ENCODE data around the gene BCL2L11. TPM values are rescaled to one million over a fixed set of nuclear protein-coding genes. Genes with fewer than 3 reads are reported as not detected.
"Not testable (repeated sequence)": the region's sequence is repeated elsewhere in the genome, so short reads cannot be mapped to it uniquely, and the experiment has no call there.

The BCL2L11 gene
- total RNA-seq = 205 and 221 TPM in 2 replicates

GRCh38 chr2:111120253-111121027 is at the start of gene BCL2L11:
Gene BCL2L11, plus strand, starts transcription at chr2:111120914. Its CDS starts 2,832 bp downstream, at chr2:111123746.
- intact Hi-C loops (cut with micrococcal nuclease) = loop anchor here (1.0 to 5.0 kb wide), 8 partner anchors 20 to 934 kb away; partner anchors contain the start of genes ANAPC1, BUB1 and TMEM87B
- H3K4me3 Mint-ChIP-seq = peak within 1 kb of the TSS; percentile 97
- peak; percentile 74 for ATAC-seq (ENCODE audit: low read depth)

GRCh38 chr2:111071600-111072171 is 49.0 kb upstream of the BCL2L11 start:
- Mint-ChIP-seq H3K27me3 (no peaks in the 10 kb centered on the region), H3K9me3 (peaks cover 15% of the 10 kb centered on the region), H3K4me1 (peaks cover 16% of the 10 kb centered on the region), H3K4me3 (peak overlapping the region; percentile 7), H3K27ac (peak overlapping the region; percentile 63), H3K36me3 (ENCODE audit: low read depth) (no peaks in the 10 kb centered on the region)
- ChIA-PET CTCF (no interaction called here), POLR2A (interaction anchor here (0.8 to 1.8 kb wide), 2 partner anchors 14 to 49 kb away, joined by 7 to 9 read pairs; partner anchors contain the start of gene BCL2L11)
- DNase-seq (no peak), ATAC-seq (ENCODE audit: low read depth) (peak; percentile 85)
- intact Hi-C loops (cut with micrococcal nuclease) = loop anchor here (1.0 kb wide), 1 partner anchor 13 kb away; no protein-coding TSS in a partner anchor
- TF ChIP-seq CTCF (IDR thresholded peaks at IDR 0.05) = no peak

More at GRCh38 chr2:111120253-111121027, at the start of gene BCL2L11:
- Mint-ChIP-seq H3K27me3 (peaks cover 5% of the 10 kb centered on the region), H3K4me1 (peaks cover 50% of the 10 kb centered on the region), H3K9me3 (no peaks in the 10 kb centered on the region), H3K27ac (peak within 1 kb of the TSS; percentile 89), H3K36me3 (ENCODE audit: low read depth) (peaks cover 40% of the 10 kb centered on the region)
- TF ChIP-seq CTCF (IDR thresholded peaks at IDR 0.05) = no peak
- POLR2A ChIA-PET = interaction anchor here (0.5 to 3.6 kb wide), 37 partner anchors 11 to 583 kb away, joined by 3 to 136 read pairs (median 4); no protein-coding TSS in a partner anchor
- CTCF ChIA-PET = interaction anchor here (0.7 to 2.1 kb wide), 6 partner anchors 10 to 581 kb away, joined by 3 to 10 read pairs (median 4); no protein-coding TSS in a partner anchor
- DNase-seq = peak; percentile 98

GRCh38 chr2:111072220-111072871 is 48.4 kb upstream of the BCL2L11 start:
- Mint-ChIP-seq H3K4me3 (no peak overlapping the region), H3K36me3 (ENCODE audit: low read depth) (no peaks in the 10 kb centered on the region), H3K9me3 (peaks cover 15% of the 10 kb centered on the region), H3K27ac (no peak overlapping the region), H3K4me1 (peaks cover 16% of the 10 kb centered on the region), H3K27me3 (no peaks in the 10 kb centered on the region)
- ChIA-PET CTCF (no interaction called here), POLR2A (interaction anchor here (1.8 kb wide), 1 partner anchor 14 kb away, joined by 9 read pairs; no protein-coding TSS in a partner anchor)
- intact Hi-C loops (cut with micrococcal nuclease) = no loop called here
- TF ChIP-seq CTCF (IDR thresholded peaks at IDR 0.05) = no peak
- ATAC-seq (ENCODE audit: low read depth) (no peak), DNase-seq (no peak)

- H3K4me3 Mint-ChIP-seq; DNase-seq; CTCF ChIA-PET; ATAC-seq (ENCODE audit: low read depth); H3K36me3 Mint-ChIP-seq (ENCODE audit: low read depth); intact Hi-C loops (cut with micrococcal nuclease); POLR2A ChIA-PET; H3K4me1 Mint-ChIP-seq; H3K27ac Mint-ChIP-seq; H3K9me3 Mint-ChIP-seq: not testable (repeated sequence)
- H3K27me3 Mint-ChIP-seq = peaks cover 34% of the 10 kb centered on the region
Observed at GRCh38 chr2:111082659-111083058, 38.1 kb upstream of the BCL2L11 start.

GRCh38 chr2:111091811-111092211 is 28.9 kb upstream of the BCL2L11 start:
- no peak for ATAC-seq (ENCODE audit: low read depth)

More at GRCh38 chr2:111091811-111092211, 28.9 kb upstream of the BCL2L11 start:
- ChIA-PET POLR2A (no interaction called here), CTCF (no interaction called here)
- Mint-ChIP-seq H3K27me3 (peaks cover 2% of the 10 kb centered on the region), H3K27ac (no peak overlapping the region), H3K36me3 (ENCODE audit: low read depth) (no peaks in the 10 kb centered on the region), H3K4me3 (no peak overlapping the region), H3K4me1 (no peaks in the 10 kb centered on the region), H3K9me3 (no peaks in the 10 kb centered on the region)
- intact Hi-C loops (cut with micrococcal nuclease) = no loop called here
- no peak for TF ChIP-seq CTCF (IDR thresholded peaks at IDR 0.05)
- DNase-seq = no peak

Measured in activated B cell treated with CpG ODN at 0.5 μM for 24 hours (primary cell).